K562 (cell line): Measurements from ENCODE around the gene SLC5A6. TPM values are rescaled to one million over a fixed set of nuclear protein-coding genes. Genes with fewer than 3 reads are reported as not detected.
A peak's percentile ranks its signal among the peaks of the same experiment; 100 is the strongest.

Experiments
- HMGXB4 ChIP-seq: sonication (generic); formaldehyde crosslinking; IDR thresholded peaks from 2 replicates; pipeline ENCODE4 v1.8.1; 2023; ENCODE audit warnings: mild to moderate bottlenecking, missing genetic modification reagents
- LCOR ChIP-seq: sonication (generic); formaldehyde crosslinking; IDR thresholded peaks from 2 replicates; pipeline ENCODE4 v1.8.0; 2022; ENCODE audit warnings: mild to moderate bottlenecking, missing genetic modification reagents
- NR2C2 ChIP-seq, 2 experiments: fragments of 200-800 bp in 1 of 2; sonication (Bioruptor generic) in 1 of 2; sonication (generic) in 1 of 2; formaldehyde crosslinking in 1 of 2; IDR thresholded peaks; 2 replicates each; pipeline versions ENCODE4 v1.6.1 to v1.8.0; 2016 to 2022; ENCODE audit warnings: mild to moderate bottlenecking in 1 of 2, missing compliant biosample characterization in 1 of 2, missing genetic modification characterization in 1 of 2, missing genetic modification reagents in 1 of 2
- SRF ChIP-seq, 2 experiments: fragments of 250-450, 450-650 bp in 1 of 2; sonication (Bioruptor Pico) in 1 of 2; sonication (generic) in 1 of 2; formaldehyde crosslinking; IDR thresholded peaks; 2 replicates each; pipeline versions ENCODE4 v1.5.0 to v1.5.1; 2020 to 2022; ENCODE audit warnings: mild to moderate bottlenecking in 1 of 2, missing genetic modification reagents in 1 of 2
- STAT5A ChIP-seq: IDR thresholded peaks from 2 replicates; pipeline ENCODE4 v1.6.1; 2012; ENCODE audit warnings: low read length, inconsistent platforms, borderline replicate concordance
- TAL1 ChIP-seq: fragments of 450-650 bp; IDR thresholded peaks from 2 replicates; pipeline ENCODE4 v1.6.1; 2016; ENCODE audit warnings: mild to moderate bottlenecking
- TCF15 ChIP-seq: fragments of 250-450 bp; sonication (Bioruptor Pico); IDR thresholded peaks from 2 replicates; pipeline ENCODE4 v1.8.0; 2022; ENCODE audit warnings: moderate library complexity, mild to moderate bottlenecking, inconsistent platforms
- TEAD1 ChIP-seq, 2 experiments: fragments of 450-650 bp in 1 of 2; sonication (generic) in 1 of 2; formaldehyde crosslinking; IDR thresholded peaks; 2 replicates each; pipeline versions ENCODE4 v1.4.0 to v1.8.0; 2020 to 2022; ENCODE audit warnings: mild to moderate bottlenecking in 2 of 2, missing genetic modification reagents in 1 of 2
- ZNF134 ChIP-seq: fragments of 250-450 bp; sonication (Bioruptor Pico); conservative IDR thresholded peaks from 2 replicates; pipeline ENCODE4 v1.4.0; 2020
- ZNF551 ChIP-seq: fragments of 250-450 bp; sonication (Bioruptor Pico); IDR thresholded peaks from 2 replicates; pipeline ENCODE4 v1.5.0; 2021; ENCODE audit warnings: mild to moderate bottlenecking, moderate library complexity
- polyA plus RNA-seq, 8 experiments: library from polyadenylated mRNA; depleted of rRNA in 4 of 8; stranded (reverse) in 5 of 8; unstranded in 3 of 8; fragments of >200 nt; fragmentation: Nextera tagmentation in 2 of 8; fragmentation: Illumina TruSeq in 1 of 8; extraction: Ambion mirVana in 2 of 8; extraction: Trizol in 1 of 8; gene quantifications; 2 replicates each; pipeline versions ENCODE4 v1.2.1 to v1.2.3, GENCODE V29; 2011 to 2014; ENCODE audit warnings: inconsistent platforms in 1 of 8, missing spikeins in 1 of 8
- total RNA-seq, 7 experiments: library from RNA; depleted of rRNA in 6 of 7; stranded (reverse); fragments of >200 nt in 6 of 7; fragmentation: Illumina TruSeq in 2 of 7; extraction: Trizol in 2 of 7; gene quantifications; 2 replicates each; pipeline versions ENCODE4 v1.2.1 to v1.2.3, GENCODE V29; 2011 to 2021; ENCODE audit warnings: low replicate concordance in 1 of 7
- TF ChIP-seq, protein P1 (sequence below): IDR thresholded peaks from 3 replicates; pipeline ENCODE4 v1.6.1; 2011; ENCODE audit warnings: borderline replicate concordance, mild to moderate bottlenecking, moderate library complexity; ENCODE audit not compliant: insufficient read length; ENCODE audit errors: extremely low read depth
- TF ChIP-seq, protein P2 (sequence below): fragments of 450-650 bp; IDR thresholded peaks from 2 replicates; pipeline ENCODE4 v1.6.1; 2016; ENCODE audit warnings: borderline replicate concordance
- TF ChIP-seq, protein P3 (sequence below): sonication (generic); formaldehyde crosslinking; IDR thresholded peaks from 2 replicates; pipeline ENCODE4 v1.8.0; 2022; ENCODE audit warnings: mild to moderate bottlenecking, missing genetic modification reagents, borderline replicate concordance

Gene SLC5A6
- total and polyA plus RNA-seq, 9 of the 15 experiments (the other 6 are each of a cell fraction or from before 2014, with no cell fraction given), result 32.6 to 137 (median 107) TPM

- TF ChIP-seq, protein P1, sequence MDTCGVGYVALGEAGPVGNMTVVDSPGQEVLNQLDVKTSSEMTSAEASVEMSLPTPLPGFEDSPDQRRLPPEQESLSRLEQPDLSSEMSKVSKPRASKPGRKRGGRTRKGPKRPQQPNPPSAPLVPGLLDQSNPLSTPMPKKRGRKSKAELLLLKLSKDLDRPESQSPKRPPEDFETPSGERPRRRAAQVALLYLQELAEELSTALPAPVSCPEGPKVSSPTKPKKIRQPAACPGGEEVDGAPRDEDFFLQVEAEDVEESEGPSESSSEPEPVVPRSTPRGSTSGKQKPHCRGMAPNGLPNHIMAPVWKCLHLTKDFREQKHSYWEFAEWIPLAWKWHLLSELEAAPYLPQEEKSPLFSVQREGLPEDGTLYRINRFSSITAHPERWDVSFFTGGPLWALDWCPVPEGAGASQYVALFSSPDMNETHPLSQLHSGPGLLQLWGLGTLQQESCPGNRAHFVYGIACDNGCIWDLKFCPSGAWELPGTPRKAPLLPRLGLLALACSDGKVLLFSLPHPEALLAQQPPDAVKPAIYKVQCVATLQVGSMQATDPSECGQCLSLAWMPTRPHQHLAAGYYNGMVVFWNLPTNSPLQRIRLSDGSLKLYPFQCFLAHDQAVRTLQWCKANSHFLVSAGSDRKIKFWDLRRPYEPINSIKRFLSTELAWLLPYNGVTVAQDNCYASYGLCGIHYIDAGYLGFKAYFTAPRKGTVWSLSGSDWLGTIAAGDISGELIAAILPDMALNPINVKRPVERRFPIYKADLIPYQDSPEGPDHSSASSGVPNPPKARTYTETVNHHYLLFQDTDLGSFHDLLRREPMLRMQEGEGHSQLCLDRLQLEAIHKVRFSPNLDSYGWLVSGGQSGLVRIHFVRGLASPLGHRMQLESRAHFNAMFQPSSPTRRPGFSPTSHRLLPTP, result no peak
- no peak for TF ChIP-seq ZNF551 (CRISPR knock-in tag)
- TF ChIP-seq TCF15 (CRISPR knock-in tag), result no peak
- no peak for TF ChIP-seq TAL1
- TF ChIP-seq HMGXB4 (CRISPR knock-in tag), result no peak
- TF ChIP-seq STAT5A, result no peak
- TF ChIP-seq LCOR (CRISPR knock-in tag), result 0 out of 2 replicates have a peak, but pooled peaks have one; percentile 25
- TF ChIP-seq SRF (CRISPR knock-in tag; IDR thresholded peaks at IDR 0.05), result no peak
- TF ChIP-seq ZNF134 (CRISPR knock-in tag), result no peak
- peak; percentile 42; the same call in 1 of the 2 replicates for TF ChIP-seq NR2C2 (CRISPR knock-in tag; IDR thresholded peaks at IDR 0.05)
- no peak for TF ChIP-seq NR2C2 (tag; IDR thresholded peaks at IDR 0.05)
- peak in 1 of 2 experiments; percentile 74; a peak in 1 of 4 replicates for TF ChIP-seq TEAD1 (CRISPR knock-in tag; IDR thresholded peaks at IDR 0.05)
- TF ChIP-seq, protein P2, sequence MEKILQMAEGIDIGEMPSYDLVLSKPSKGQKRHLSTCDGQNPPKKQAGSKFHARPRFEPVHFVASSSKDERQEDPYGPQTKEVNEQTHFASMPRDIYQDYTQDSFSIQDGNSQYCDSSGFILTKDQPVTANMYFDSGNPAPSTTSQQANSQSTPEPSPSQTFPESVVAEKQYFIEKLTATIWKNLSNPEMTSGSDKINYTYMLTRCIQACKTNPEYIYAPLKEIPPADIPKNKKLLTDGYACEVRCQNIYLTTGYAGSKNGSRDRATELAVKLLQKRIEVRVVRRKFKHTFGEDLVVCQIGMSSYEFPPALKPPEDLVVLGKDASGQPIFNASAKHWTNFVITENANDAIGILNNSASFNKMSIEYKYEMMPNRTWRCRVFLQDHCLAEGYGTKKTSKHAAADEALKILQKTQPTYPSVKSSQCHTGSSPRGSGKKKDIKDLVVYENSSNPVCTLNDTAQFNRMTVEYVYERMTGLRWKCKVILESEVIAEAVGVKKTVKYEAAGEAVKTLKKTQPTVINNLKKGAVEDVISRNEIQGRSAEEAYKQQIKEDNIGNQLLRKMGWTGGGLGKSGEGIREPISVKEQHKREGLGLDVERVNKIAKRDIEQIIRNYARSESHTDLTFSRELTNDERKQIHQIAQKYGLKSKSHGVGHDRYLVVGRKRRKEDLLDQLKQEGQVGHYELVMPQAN, result peak; percentile 99
- TF ChIP-seq, protein P3, sequence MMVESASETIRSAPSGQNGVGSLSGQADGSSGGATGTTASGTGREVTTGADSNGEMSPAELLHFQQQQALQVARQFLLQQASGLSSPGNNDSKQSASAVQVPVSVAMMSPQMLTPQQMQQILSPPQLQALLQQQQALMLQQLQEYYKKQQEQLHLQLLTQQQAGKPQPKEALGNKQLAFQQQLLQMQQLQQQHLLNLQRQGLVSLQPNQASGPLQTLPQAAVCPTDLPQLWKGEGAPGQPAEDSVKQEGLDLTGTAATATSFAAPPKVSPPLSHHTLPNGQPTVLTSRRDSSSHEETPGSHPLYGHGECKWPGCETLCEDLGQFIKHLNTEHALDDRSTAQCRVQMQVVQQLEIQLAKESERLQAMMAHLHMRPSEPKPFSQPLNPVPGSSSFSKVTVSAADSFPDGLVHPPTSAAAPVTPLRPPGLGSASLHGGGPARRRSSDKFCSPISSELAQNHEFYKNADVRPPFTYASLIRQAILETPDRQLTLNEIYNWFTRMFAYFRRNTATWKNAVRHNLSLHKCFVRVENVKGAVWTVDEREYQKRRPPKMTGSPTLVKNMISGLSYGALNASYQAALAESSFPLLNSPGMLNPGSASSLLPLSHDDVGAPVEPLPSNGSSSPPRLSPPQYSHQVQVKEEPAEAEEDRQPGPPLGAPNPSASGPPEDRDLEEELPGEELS (CRISPR knock-in tag), result peak; percentile 67; the same call in 1 of the 2 replicates
Measured at GRCh38 chr2:27217173-27218121, 5.4 kb upstream of the SLC5A6 start, which contains the start of gene CAD (continued).
